Camera-type eye (tissue), 1 donor: ENCODE measurements around the gene SH3D21. TPM values are rescaled to one million over a fixed set of nuclear protein-coding genes. Genes with fewer than 3 reads are reported as not detected.

Source experiments
- total RNA-seq: library from RNA; depleted of rRNA; stranded (reverse); fragments of >200 nt; gene quantifications from one replicate; pipeline ENCODE4 v1.2.3, GENCODE V29; 2014

The SH3D21 gene
- total RNA-seq, result 10.8 TPM

GRCh38 chr1:36306210-36306901 is at the start of gene SH3D21:
Gene SH3D21, plus strand, starts transcription at chr1:36306368. Its CDS starts 53 bp downstream, at chr1:36306421.

GRCh38 chr1:36323636-36324352 is 17.6 kb downstream of the SH3D21 start, which contains the start of gene EVA1B:
Gene EVA1B, minus strand, starts transcription at chr1:36323645. Its CDS starts 608 bp downstream, at chr1:36323037.

Other genes starting within 250 kb of the SH3D21 start
- 4.1 TPM for gene TEKT2, start 222.3 kb upstream of the SH3D21 start, total RNA-seq
- gene ADPRS, start 217.5 kb upstream of the SH3D21 start, total RNA-seq, result 38.3 TPM
- gene COL8A2, start 181.1 kb upstream of the SH3D21 start, total RNA-seq, result 65.4 TPM
- gene TRAPPC3, start 156.9 kb upstream of the SH3D21 start, total RNA-seq, result 51.9 TPM
- gene MAP7D1, start 150.2 kb upstream of the SH3D21 start, total RNA-seq, result 74.7 TPM
- gene THRAP3, start 81.9 kb upstream of the SH3D21 start, total RNA-seq, result 103 TPM
- gene EVA1B, start 17.3 kb downstream of the SH3D21 start, total RNA-seq, result 18.7 TPM
- 14.7 TPM for gene STK40, start 79.6 kb downstream of the SH3D21 start, total RNA-seq
- 8.7 TPM for gene LSM10, start 91.5 kb downstream of the SH3D21 start, total RNA-seq
- gene OSCP1, start 144.1 kb downstream of the SH3D21 start, total RNA-seq, result 20.6 TPM
- 26.9 TPM for gene MRPS15, start 158.0 kb downstream of the SH3D21 start, total RNA-seq
- gene CSF3R, start 176.5 kb downstream of the SH3D21 start, total RNA-seq, result 8.8 TPM